Measurements from ENCODE around the gene C1orf116. TPM values are rescaled to one million over a fixed set of nuclear protein-coding genes. Genes with fewer than 3 reads are reported as not detected.
A peak's percentile ranks its signal among the peaks of the same experiment; 100 is the strongest.

The C1orf116 gene
- total RNA-seq, 4 donors from 2014 or later = 7.1 to 24.6 (median 13.3) TPM

GRCh38 chr1:207003210-207003609, 29.3 kb downstream of the C1orf116 start:
- peak overlapping the region; percentile 68 to 81 (median 77) for H3K27ac ChIP-seq
- no peaks in the 10 kb centered on the region for H3K27me3 ChIP-seq
- intact Hi-C loops (cut with DNase I) = loop anchor here (10.0 kb wide), 1 partner anchor 72 kb away; no protein-coding TSS in a partner anchor
- DNase-seq = peak; percentile 27 to 32
- no peaks in the 10 kb centered on the region for H3K9me3 ChIP-seq
- H3K4me1 ChIP-seq = peaks cover 43 to 64% of the 10 kb centered on the region in 2 donors
- TF ChIP-seq, protein P1, sequence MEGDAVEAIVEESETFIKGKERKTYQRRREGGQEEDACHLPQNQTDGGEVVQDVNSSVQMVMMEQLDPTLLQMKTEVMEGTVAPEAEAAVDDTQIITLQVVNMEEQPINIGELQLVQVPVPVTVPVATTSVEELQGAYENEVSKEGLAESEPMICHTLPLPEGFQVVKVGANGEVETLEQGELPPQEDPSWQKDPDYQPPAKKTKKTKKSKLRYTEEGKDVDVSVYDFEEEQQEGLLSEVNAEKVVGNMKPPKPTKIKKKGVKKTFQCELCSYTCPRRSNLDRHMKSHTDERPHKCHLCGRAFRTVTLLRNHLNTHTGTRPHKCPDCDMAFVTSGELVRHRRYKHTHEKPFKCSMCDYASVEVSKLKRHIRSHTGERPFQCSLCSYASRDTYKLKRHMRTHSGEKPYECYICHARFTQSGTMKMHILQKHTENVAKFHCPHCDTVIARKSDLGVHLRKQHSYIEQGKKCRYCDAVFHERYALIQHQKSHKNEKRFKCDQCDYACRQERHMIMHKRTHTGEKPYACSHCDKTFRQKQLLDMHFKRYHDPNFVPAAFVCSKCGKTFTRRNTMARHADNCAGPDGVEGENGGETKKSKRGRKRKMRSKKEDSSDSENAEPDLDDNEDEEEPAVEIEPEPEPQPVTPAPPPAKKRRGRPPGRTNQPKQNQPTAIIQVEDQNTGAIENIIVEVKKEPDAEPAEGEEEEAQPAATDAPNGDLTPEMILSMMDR (IDR thresholded peaks at IDR 0.05) = no peak
- TF ChIP-seq POLR2A (IDR thresholded peaks at IDR 0.05) = no peak
- 54 to 55% methylated on average over 4 of the region's 4 CpGs for WGBS, 2 donors
- no peak overlapping the region for H3K4me3 ChIP-seq (replicated peaks in 1 of 3)
- H3K36me3 ChIP-seq = no peaks in the 10 kb centered on the region

DNA sequence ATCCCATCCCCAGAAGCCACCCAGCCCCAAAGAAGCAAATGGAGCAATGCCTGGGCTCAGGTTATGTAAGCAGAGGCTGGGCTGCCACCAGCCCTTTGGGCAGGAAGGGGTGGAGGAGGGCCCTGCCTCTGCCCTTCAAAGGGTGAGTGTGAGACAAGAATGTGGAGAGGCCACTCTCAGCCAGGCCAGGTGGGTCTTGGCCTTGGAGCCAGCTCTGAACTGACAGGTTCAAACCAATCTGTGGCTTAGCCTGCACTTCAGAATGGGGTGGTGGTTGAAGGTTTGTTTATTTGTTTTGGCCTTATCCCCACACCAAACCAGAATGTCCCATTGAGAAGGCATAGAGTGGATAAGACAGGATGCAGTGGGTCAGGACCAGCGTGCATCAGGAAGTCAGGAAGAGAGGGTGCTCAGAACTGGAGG, 29.8 kb downstream of the C1orf116 start:
- no peaks in the 10 kb centered on the region for H3K27me3 ChIP-seq
- WGBS, 2 donors = 10 to 26% methylated on average over 1 of the region's 1 CpG
- no peaks in the 10 kb centered on the region for H3K9me3 ChIP-seq
- H3K4me1 ChIP-seq = peaks cover 40 to 59% of the 10 kb centered on the region in 2 donors
- no peaks in the 10 kb centered on the region for H3K36me3 ChIP-seq
- peak in 1 of 2 donors; percentile 38 for TF ChIP-seq POLR2A (IDR thresholded peaks at IDR 0.05)
- TF ChIP-seq, protein P1 (IDR thresholded peaks at IDR 0.05) = peak in 1 of 6 experiments; percentile 15
- peak; percentile 95 for DNase-seq
- H3K27ac ChIP-seq = peak overlapping the region; percentile 68 to 81 (median 77)
- H3K4me3 ChIP-seq (replicated peaks in 1 of 3) = no peak overlapping the region
- intact Hi-C loops (cut with DNase I) = loop anchor here (10.0 kb wide), 1 partner anchor 72 kb away; no protein-coding TSS in a partner anchor

GRCh38 chr1:207001492-207002245, 30.9 kb downstream of the C1orf116 start:
- Histone ChIP-seq H3K4me1 (peaks cover 31 to 48% of the 10 kb centered on the region in 2 donors), H3K36me3 (no peaks in the 10 kb centered on the region), H3K4me3 (replicated peaks in 1 of 3) (no peak overlapping the region), H3K9me3 (no peaks in the 10 kb centered on the region), H3K27me3 (no peaks in the 10 kb centered on the region), H3K27ac (peak overlapping the region; percentile 67 to 81 (median 77))
- intact Hi-C loops (cut with DNase I) = loop anchor here (10.0 kb wide), 1 partner anchor 73 kb away; no protein-coding TSS in a partner anchor
- 68 to 71% methylated on average over 5 of the region's 5 CpGs for WGBS, 2 donors
- DNase-seq = no peak
- no peak for TF ChIP-seq POLR2A (IDR thresholded peaks at IDR 0.05)
- TF ChIP-seq, protein P1 (IDR thresholded peaks at IDR 0.05) = no peak

DNA sequence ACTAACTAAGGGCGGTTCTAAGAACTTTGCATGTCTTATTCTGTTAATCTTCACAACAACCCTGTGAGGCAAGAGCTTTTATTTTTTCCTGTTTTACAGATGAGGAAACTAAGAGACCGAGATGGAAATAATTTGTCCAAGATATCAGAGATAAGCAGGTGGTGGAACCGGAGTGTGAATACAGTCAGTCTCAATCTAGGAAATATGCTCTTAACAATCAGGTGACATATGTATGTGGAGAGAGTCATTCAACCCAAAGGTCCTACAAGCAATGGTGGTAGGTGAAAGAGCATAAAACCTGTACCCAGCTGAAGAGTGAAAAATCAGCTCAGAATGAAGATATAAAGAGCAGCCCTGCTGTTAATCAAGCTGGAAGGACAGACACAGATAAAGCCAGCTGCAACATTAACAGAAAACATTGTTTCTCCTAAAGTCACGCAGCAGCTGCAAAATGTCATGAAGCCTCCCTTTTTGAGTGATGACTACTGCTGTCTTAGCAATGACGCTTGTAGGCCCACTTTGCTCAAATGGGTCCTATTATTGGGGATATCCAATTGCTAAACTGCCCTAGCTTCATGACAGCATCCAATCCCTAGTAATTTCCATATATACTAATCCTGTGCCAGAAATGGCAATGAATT, 31.8 kb downstream of the C1orf116 start:
- Histone ChIP-seq H3K4me1 (peaks cover 27 to 41% of the 10 kb centered on the region in 2 donors), H3K9me3 (no peaks in the 10 kb centered on the region), H3K27me3 (no peaks in the 10 kb centered on the region), H3K4me3 (replicated peaks in 1 of 3) (no peak overlapping the region), H3K27ac (peak overlapping the region in 1 of 3 donors; percentile 77), H3K36me3 (no peaks in the 10 kb centered on the region)
- intact Hi-C loops (cut with DNase I) = loop anchor here (10.0 kb wide), 1 partner anchor 74 kb away; no protein-coding TSS in a partner anchor
- WGBS, 2 donors = 85 to 89% methylated on average over 5 of the region's 5 CpGs
- TF ChIP-seq, protein P1 (IDR thresholded peaks at IDR 0.05) = no peak
- TF ChIP-seq POLR2A (IDR thresholded peaks at IDR 0.05) = no peak
- no peak for DNase-seq
